ENCODE data around the gene PCCA.

- TF ChIP-seq CTCF (IDR thresholded peaks at IDR 0.05): no peak
- TF ChIP-seq USF1 (CRISPR knock-in tag; IDR thresholded peaks at IDR 0.05): no peak
- TF ChIP-seq ATF2 (CRISPR knock-in tag; IDR thresholded peaks at IDR 0.05; ENCODE audit: borderline replicate concordance, low read depth): no peak
- no peak for TF ChIP-seq TCF7 (CRISPR knock-in tag; IDR thresholded peaks at IDR 0.05; ENCODE audit: low read depth)
- no peak for TF ChIP-seq SMAD3 (CRISPR knock-in tag; IDR thresholded peaks at IDR 0.05; ENCODE audit: borderline replicate concordance)
- TF ChIP-seq SP1 (CRISPR knock-in tag; conservative IDR thresholded peaks at IDR 0.05): no peak
- TF ChIP-seq PREB (CRISPR knock-in tag; IDR thresholded peaks at IDR 0.05; ENCODE audit: borderline replicate concordance): no peak
- TF ChIP-seq FOXP4 (CRISPR knock-in tag; IDR thresholded peaks at IDR 0.05): no peak
- TF ChIP-seq TEAD4 (CRISPR knock-in tag; IDR thresholded peaks at IDR 0.05): no peak
- TF ChIP-seq NR2C2 (CRISPR knock-in tag; IDR thresholded peaks at IDR 0.05): no peak
Measured at GRCh38 chr13:100394005-100394695, 305.3 kb downstream of the PCCA start.
